ENCODE measurements around the gene SEMA4G.
A peak's percentile ranks its signal among the peaks of the same experiment; 100 is the strongest.

The SEMA4G gene, protein sequence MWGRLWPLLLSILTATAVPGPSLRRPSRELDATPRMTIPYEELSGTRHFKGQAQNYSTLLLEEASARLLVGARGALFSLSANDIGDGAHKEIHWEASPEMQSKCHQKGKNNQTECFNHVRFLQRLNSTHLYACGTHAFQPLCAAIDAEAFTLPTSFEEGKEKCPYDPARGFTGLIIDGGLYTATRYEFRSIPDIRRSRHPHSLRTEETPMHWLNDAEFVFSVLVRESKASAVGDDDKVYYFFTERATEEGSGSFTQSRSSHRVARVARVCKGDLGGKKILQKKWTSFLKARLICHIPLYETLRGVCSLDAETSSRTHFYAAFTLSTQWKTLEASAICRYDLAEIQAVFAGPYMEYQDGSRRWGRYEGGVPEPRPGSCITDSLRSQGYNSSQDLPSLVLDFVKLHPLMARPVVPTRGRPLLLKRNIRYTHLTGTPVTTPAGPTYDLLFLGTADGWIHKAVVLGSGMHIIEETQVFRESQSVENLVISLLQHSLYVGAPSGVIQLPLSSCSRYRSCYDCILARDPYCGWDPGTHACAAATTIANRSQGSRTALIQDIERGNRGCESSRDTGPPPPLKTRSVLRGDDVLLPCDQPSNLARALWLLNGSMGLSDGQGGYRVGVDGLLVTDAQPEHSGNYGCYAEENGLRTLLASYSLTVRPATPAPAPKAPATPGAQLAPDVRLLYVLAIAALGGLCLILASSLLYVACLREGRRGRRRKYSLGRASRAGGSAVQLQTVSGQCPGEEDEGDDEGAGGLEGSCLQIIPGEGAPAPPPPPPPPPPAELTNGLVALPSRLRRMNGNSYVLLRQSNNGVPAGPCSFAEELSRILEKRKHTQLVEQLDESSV

GRCh38 chr10:100969187-100970075 lies at the start of gene SEMA4G:
Gene SEMA4G, plus strand, starts transcription at chr10:100969504. Its CDS starts 3,409 bp downstream, at chr10:100972913.
- DNase-seq: peak; percentile 71

DNA sequence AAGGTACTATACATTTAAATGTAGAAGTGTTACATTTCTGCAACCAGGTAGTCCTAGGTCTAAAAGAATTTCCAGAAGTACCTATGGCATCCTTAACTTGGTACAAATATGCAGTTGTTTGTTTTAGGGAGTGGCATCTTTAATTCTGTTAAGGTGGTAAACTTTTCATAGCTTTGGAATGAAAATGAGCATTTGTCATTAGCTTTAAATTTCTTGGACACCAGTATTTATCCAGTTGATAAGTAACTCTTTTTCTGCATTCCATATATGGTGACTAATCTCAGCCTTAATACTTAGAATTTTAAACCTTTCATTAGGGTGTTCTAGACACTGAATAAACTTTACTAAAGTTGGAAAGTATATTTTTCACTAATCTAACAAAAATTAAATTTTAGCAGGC lies 45.7 kb upstream of the SEMA4G start:
- no peak for DNase-seq

GRCh38 chr10:100927266-100927665 lies 42.0 kb upstream of the SEMA4G start:
- no peak for DNase-seq

DNA sequence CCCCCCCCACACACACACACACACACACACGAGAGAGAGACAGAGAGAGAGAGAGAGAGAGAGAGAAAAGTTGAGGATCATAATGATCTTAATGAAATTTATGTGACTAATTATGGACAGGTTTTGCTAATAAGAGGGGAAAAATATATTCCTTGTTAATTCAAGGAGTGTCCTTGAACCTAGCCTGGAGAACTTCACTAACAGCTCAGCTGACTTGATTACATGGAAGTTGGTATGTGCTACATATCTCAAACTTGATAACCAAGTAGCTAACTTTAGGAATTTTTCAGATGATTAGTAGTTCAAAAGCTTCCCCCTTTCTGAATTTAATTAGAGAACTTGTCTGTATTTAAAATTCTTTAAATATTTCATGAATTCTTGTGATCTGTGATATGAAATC lies 41.3 kb upstream of the SEMA4G start:
- no peak for DNase-seq

DNA sequence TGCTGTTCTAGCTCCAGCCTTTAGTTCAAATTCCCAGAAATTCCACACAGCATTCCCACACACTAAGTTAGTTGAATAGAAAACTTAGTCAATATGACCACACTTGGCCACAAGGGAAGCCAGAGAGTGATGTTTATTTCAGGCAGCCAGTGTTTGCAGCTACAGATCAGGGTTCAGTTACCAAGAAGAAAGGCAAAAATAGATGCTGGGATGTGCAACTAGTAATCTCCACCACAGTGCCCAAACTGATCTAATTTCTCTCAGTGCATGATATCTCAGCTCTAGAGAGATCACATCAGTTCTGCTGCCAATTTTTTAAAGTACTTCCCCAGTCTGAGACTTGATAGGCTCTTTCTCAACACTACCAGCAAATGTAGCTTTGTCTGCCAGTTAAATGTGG lies 38.9 kb upstream of the SEMA4G start:
- DNase-seq: no peak

DNA sequence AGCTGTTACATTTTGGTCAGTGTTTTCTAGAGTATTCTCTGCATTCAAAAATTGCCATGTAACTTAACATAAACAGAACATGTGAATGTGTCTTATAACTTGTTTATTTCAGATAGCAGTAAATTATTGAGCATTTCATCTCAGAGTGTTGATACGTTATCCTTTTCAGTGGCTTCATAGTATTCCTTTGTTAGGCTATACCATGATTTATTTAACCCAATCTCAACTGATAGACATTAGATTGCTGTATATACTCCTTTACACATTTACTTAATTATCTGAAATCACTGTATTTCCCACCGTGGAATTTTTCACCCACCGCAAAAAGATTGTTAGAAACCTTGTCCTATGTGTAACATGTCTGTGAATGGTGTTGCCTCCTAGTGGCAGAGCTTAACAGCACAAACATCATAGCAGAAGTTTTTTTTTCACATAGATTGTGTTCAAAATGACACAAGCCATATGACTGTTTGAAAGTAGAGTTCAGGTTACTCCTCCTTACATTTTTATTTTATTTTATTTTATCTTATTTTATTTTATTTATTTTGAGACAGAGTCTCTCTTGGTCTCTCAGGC lies 35.1 kb upstream of the SEMA4G start:
- DNase-seq: peak; percentile 58

GRCh38 chr10:100939763-100940344 lies 29.4 kb upstream of the SEMA4G start:
- no peak for DNase-seq

DNA sequence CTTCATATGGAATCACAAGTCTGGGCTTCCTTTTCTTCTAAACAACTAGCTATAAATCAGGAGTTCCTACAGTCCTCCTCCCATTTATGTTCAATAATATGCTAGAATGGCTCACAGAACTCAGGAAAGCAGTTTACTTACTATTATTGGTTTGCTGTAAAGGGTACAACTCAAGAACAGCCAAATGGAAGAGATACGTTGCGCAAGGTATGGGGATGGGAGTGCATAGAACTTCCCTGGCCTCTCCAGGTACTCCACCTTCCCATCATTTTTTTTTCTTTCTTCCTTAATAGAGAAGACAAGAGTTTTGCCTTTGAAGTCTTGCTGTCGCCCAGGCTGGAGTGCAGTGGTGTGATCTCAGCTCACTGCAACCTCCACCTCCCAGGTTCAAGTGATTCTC lies 27.1 kb upstream of the SEMA4G start:
- no peak for DNase-seq

- DNase-seq: no peak
Measured at GRCh38 chr10:100943508-100943907, 25.8 kb upstream of the SEMA4G start.

DNA sequence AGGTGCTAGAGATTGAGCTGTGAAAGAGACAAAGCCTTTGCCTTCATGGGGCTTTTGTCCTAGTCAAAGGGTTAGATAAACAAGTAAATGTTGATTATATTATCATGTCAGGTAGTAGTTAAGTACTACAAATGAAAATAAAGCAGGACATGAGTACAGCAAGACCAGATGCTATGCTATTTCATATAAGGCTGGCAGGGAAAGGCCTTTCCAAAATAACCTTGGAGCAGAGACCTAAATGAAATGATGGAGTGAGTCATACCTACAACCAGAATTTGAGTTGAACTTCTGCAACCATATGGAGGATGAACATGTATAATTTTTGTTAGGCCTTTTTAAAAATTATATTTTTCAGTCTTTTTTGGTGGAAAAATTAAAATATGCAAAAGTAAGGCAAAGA lies 23.6 kb upstream of the SEMA4G start:
- no peak for DNase-seq

GRCh38 chr10:100948916-100949315 lies 20.4 kb upstream of the SEMA4G start:
- no peak for DNase-seq

- no peak for DNase-seq
Measured at GRCh38 chr10:100960251-100960650, 9.1 kb upstream of the SEMA4G start.

DNA sequence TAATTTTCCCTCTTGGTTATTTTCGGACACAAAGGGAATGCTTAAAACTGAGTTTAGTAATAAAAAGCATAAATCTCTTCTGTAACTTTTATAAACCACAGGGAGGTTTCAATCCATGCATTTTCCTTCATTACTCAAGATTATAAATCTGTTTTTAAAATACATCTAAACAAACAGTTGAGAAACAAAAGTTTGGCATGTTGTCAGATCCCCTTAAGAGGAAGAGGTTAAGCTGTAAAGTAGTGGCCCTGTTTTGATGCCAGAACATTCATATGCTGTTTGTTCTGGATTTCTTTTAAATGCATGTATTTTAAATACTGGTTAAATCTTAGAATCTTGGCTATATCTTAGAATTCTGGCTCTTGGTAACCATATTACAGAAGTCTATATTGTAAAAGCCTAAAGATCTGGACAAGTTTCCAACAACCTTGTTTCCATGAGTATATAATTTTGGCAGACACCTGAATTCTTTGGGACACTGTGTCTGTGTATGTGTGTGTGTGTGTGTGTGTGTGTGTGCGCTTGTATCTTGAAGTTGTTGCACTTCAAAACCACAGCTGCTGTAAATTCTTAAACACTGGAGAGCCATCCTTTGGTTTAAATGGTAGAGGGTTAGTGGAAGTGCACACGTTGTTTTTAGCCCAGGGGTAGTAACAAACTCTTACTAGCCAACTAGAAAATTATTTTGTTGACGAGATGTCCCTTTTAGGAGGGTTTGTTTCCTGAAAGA lies 6.8 kb upstream of the SEMA4G start:
- DNase-seq: no peak

DNA sequence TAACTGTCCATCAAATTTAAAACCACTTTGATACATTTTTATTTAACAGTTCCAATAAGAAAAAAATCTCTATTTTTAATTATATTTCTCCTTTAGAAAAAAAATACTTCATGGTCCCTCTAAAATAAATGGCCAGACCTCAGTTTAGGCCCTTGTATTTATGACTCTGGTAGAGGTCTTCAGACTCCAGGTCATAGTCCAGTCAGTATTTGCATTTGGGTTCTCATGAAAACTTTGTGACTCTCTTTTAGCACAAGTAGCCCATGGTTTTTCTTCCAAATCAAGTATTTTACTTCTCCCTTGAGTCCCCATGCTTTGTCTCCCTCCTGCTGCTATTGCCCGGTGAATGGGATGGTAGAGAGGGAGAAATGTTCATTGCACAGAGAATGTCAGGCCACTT lies 5.5 kb upstream of the SEMA4G start:
- DNase-seq: no peak

DNA sequence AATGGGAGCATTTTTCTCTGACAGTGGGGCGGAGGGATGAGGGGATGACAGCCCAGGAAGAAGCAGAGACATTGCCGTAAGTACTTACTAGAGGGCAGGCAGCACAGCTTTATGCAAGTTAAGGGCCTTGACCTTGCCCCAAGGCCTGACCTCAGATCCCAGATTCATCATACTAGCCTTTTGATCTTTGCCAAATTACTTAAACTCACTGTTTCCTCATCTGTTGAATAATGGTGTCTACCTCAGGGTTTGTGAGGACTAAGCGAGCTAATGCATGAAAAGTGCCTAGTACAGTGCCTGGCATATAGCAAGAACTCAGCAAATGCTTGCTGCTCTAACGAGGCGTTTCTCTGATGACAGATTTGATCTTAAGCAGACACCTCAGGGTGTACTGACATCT lies 3.5 kb upstream of the SEMA4G start:
- DNase-seq: no peak

DNA sequence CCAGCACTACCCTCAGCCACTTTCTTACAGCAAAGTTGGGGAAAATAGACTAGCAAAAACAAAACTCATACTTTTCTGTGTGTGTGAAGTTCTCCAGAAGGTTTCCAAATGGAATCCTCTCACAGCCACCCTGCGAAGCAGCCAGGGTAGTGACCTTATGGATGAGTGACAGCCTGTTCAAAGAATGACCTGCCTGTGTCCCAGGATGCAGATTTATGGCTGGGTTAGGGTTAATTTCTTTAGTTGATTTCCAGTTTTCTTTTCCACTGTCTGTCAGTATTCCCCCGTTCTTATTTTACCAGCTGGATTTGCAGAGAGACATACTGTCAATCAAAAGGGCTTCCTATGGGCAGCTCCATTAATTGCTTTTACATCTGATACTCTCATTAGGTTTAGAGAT lies 2.4 kb upstream of the SEMA4G start:
- DNase-seq: no peak

- DNase-seq: peak; percentile 35
Measured at GRCh38 chr10:100967332-100967731, 2.0 kb upstream of the SEMA4G start.

- DNase-seq: no peak
Measured at GRCh38 chr10:100968062-100968736, 1.1 kb upstream of the SEMA4G start.

DNA sequence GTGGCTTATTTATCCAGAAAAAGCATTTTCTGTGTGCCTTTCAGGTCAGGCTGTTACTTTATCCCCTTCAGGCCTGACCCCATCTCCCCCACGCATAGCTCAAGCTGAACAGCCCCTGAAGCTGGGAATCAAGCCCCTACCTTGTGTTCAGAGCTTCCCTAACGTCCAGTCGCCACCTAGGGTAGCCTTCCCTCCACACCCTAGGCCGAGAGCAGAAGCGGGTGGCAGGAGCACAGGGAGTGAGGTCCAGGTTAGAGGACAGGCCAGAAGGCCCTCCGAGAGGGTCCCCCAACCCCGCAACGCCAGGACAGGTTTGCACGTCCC lies 479 bp upstream of the SEMA4G start:
- DNase-seq: no peak

DNA sequence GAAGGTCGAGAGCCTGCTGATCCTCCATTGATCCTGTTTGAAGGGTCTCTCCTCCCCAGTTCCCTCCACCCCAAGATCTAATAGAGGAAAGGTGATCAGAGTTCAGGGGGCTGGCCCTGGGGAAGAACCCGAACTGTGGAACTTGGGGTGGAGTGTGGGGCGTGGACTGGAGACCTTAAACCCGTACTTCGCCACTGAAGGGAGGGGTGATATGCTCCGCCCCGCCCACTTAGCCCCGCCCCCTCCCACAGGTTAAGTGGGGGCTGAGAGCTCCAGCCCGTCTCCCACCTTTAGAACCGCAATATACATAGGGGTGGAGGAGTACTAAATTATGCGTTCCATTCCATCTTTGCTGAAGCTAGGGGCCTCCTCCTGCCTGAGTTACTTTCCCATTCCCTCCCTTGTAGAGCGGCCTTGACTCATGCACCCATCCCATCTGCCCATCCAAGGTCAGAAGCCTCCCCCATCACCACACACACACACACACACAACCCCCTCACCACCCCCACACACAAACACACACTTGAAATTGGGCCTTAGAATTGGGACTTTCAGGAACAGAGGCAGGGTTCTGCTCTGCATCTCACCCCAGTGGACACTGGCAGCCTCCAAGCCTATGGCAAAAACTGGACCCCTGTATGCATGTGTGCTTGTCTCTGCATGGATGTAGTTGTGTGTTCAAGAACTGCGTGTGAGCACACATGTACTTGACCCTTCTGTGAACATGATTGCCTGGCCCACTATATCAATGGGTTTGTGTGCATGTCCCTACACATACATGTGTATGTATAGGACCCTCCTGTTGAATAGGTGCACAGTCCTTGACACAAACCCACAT lies 991 bp downstream of the SEMA4G start:
- DNase-seq: peak; percentile 53

All from hematopoietic multipotent progenitor cell treated with erythropoietin and hydrocortisone succinate and interleukin-3 and kit ligand, for 6 days (in vitro differentiated cells).